ENCODE data around the gene ACER2.

ACER2 gene

GRCh38 chr9:19479874-19480273 lies 71.1 kb downstream of the ACER2 start:
- ATAC-seq = no peak
- TF ChIP-seq ZC3H10 (CRISPR knock-in tag; IDR thresholded peaks at IDR 0.05) (no peak), PPARA (CRISPR knock-in tag; IDR thresholded peaks at IDR 0.05; ENCODE audit: borderline replicate concordance) (no peak), BACH2 (CRISPR knock-in tag; IDR thresholded peaks at IDR 0.05; ENCODE audit: borderline replicate concordance) (no peak), SNAI2 (CRISPR knock-in tag; IDR thresholded peaks at IDR 0.05) (no peak)

- ATAC-seq = no peak
- TF ChIP-seq ARNTL (CRISPR knock-in tag; IDR thresholded peaks at IDR 0.05; ENCODE audit: borderline replicate concordance, low read depth) = no peak
- TF ChIP-seq ZC3H10 (CRISPR knock-in tag; IDR thresholded peaks at IDR 0.05) = no peak
- no peak for TF ChIP-seq ZNF70 (CRISPR knock-in tag; IDR thresholded peaks at IDR 0.05)
- no peak for TF ChIP-seq TOX (CRISPR knock-in tag; IDR thresholded peaks at IDR 0.05; ENCODE audit: borderline replicate concordance)
Measured at GRCh38 chr9:19480345-19480744, 71.5 kb downstream of the ACER2 start.

GRCh38 chr9:19481121-19481870 lies 72.5 kb downstream of the ACER2 start:
- no peak for TF ChIP-seq ZNF565 (CRISPR knock-in tag; conservative IDR thresholded peaks at IDR 0.05; ENCODE audit: low read depth)
- TF ChIP-seq ZNF8 (CRISPR knock-in tag; IDR thresholded peaks at IDR 0.05) = no peak
- no peak for TF ChIP-seq GLIS3 (CRISPR knock-in tag; IDR thresholded peaks at IDR 0.05)
- no peak for TF ChIP-seq TCF4 (CRISPR knock-in tag; IDR thresholded peaks at IDR 0.05; ENCODE audit: borderline replicate concordance)
- TF ChIP-seq ZFP30 (CRISPR knock-in tag; IDR thresholded peaks at IDR 0.05) = no peak
- TF ChIP-seq ESRRG (CRISPR knock-in tag; IDR thresholded peaks at IDR 0.05) = no peak
- TF ChIP-seq ISL1 (CRISPR knock-in tag; IDR thresholded peaks at IDR 0.05) = no peak
- no peak for TF ChIP-seq ZC3H10 (CRISPR knock-in tag; IDR thresholded peaks at IDR 0.05)
- TF ChIP-seq PATZ1 (CRISPR knock-in tag; IDR thresholded peaks at IDR 0.05; ENCODE audit: borderline replicate concordance) = no peak
- TF ChIP-seq RARB (CRISPR knock-in tag; IDR thresholded peaks at IDR 0.05) = no peak
- no peak for TF ChIP-seq PPARA (CRISPR knock-in tag; IDR thresholded peaks at IDR 0.05; ENCODE audit: borderline replicate concordance)
- TF ChIP-seq TOX (CRISPR knock-in tag; IDR thresholded peaks at IDR 0.05; ENCODE audit: borderline replicate concordance) = no peak
- TF ChIP-seq TSHZ2 (CRISPR knock-in tag; IDR thresholded peaks at IDR 0.05) = no peak
- TF ChIP-seq ARNTL (CRISPR knock-in tag; IDR thresholded peaks at IDR 0.05; ENCODE audit: borderline replicate concordance, low read depth) = no peak
- no peak for TF ChIP-seq OSR1 (CRISPR knock-in tag; IDR thresholded peaks at IDR 0.05)
- no peak for TF ChIP-seq SNAI2 (CRISPR knock-in tag; IDR thresholded peaks at IDR 0.05)
- TF ChIP-seq ZNF70 (CRISPR knock-in tag; IDR thresholded peaks at IDR 0.05) = no peak
- no peak for TF ChIP-seq POU6F1 (CRISPR knock-in tag; IDR thresholded peaks at IDR 0.05; ENCODE audit: borderline replicate concordance, low read depth)
- ATAC-seq = no peak

- TF ChIP-seq GLIS3 (CRISPR knock-in tag; IDR thresholded peaks at IDR 0.05) (no peak), ZFP30 (CRISPR knock-in tag; IDR thresholded peaks at IDR 0.05) (no peak), ESRRG (CRISPR knock-in tag; IDR thresholded peaks at IDR 0.05) (no peak), ZC3H10 (CRISPR knock-in tag; IDR thresholded peaks at IDR 0.05) (no peak), POU6F1 (CRISPR knock-in tag; IDR thresholded peaks at IDR 0.05; ENCODE audit: borderline replicate concordance, low read depth) (no peak), CSDC2 (CRISPR knock-in tag; IDR thresholded peaks at IDR 0.05) (no peak), OSR1 (CRISPR knock-in tag; IDR thresholded peaks at IDR 0.05) (no peak), TSHZ2 (CRISPR knock-in tag; IDR thresholded peaks at IDR 0.05) (no peak), BACH2 (CRISPR knock-in tag; IDR thresholded peaks at IDR 0.05; ENCODE audit: borderline replicate concordance) (no peak), TCF4 (CRISPR knock-in tag; IDR thresholded peaks at IDR 0.05; ENCODE audit: borderline replicate concordance) (no peak), ZNF70 (CRISPR knock-in tag; IDR thresholded peaks at IDR 0.05) (no peak), ISL1 (CRISPR knock-in tag; IDR thresholded peaks at IDR 0.05) (no peak), RARB (CRISPR knock-in tag; IDR thresholded peaks at IDR 0.05) (no peak), TOX (CRISPR knock-in tag; IDR thresholded peaks at IDR 0.05; ENCODE audit: borderline replicate concordance) (no peak)
- no peak for ATAC-seq
Measured at GRCh38 chr9:19481971-19482404, 73.2 kb downstream of the ACER2 start.

Data from SK-N-SH treated with all-trans-retinoic acid at 6 μM for 48 hours (cell line).